ENCODE results near the gene SMCO3.

GRCh38 chr12:14773685-14774073 lies 40.3 kb downstream of the SMCO3 start:
- no peak for TF ChIP-seq EZH2 (IDR thresholded peaks at IDR 0.05; ENCODE audit: low read length, unreplicated experiment)
- TF ChIP-seq CTCF (conservative IDR thresholded peaks at IDR 0.05; ENCODE audit: low read depth, low read length) = no peak
- TF ChIP-seq EZH2phosphoT487 (IDR thresholded peaks at IDR 0.05; ENCODE audit: borderline replicate concordance, low read length) = no peak
